Body of pancreas (tissue), 4 donors: ENCODE data around the gene PIAS2.

ENCODE experiments used
- POLR2A ChIP-seq, 3 donors: fragments of 450-650 bp; IDR thresholded peaks; one replicate each; pipeline ENCODE4 v1.6.1; 2016; ENCODE audit warnings: antibody characterized with exemption in 3 of 3, mild to moderate bottlenecking in 2 of 3
- TF ChIP-seq, protein P1 (sequence below), 7 experiments: fragments of 450-650 bp in 4 of 7; fragments of 200-600 bp in 3 of 7; sonication (generic) in 3 of 7; IDR thresholded peaks; one replicate each; pipeline ENCODE4 v1.5.1; 2016 to 2019; ENCODE audit warnings: antibody characterized with exemption in 7 of 7

DNA sequence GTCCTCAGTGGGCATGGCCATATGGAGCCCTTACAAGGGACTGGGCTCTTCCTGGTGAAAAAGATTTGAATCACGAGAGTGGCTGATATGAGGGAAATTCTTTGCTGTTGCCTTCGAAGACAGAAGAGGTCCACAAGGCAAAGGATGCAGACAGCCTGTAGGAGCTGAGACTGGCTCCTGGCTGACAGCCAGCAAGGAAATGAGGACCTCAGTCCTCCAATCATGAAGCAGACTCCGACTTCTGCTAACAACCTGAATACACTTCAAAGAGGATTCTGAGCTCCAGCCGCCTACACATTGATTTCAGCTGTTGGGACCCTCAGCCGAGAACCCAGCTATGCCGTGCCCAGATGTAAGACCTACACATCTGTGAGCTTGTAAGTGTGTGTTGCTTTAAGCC, 157.4 kb downstream of the PIAS2 start:
- TF ChIP-seq, protein P1, sequence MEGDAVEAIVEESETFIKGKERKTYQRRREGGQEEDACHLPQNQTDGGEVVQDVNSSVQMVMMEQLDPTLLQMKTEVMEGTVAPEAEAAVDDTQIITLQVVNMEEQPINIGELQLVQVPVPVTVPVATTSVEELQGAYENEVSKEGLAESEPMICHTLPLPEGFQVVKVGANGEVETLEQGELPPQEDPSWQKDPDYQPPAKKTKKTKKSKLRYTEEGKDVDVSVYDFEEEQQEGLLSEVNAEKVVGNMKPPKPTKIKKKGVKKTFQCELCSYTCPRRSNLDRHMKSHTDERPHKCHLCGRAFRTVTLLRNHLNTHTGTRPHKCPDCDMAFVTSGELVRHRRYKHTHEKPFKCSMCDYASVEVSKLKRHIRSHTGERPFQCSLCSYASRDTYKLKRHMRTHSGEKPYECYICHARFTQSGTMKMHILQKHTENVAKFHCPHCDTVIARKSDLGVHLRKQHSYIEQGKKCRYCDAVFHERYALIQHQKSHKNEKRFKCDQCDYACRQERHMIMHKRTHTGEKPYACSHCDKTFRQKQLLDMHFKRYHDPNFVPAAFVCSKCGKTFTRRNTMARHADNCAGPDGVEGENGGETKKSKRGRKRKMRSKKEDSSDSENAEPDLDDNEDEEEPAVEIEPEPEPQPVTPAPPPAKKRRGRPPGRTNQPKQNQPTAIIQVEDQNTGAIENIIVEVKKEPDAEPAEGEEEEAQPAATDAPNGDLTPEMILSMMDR (IDR thresholded peaks at IDR 0.05) = no peak
- no peak for TF ChIP-seq POLR2A (IDR thresholded peaks at IDR 0.05)
